Gastroesophageal sphincter (tissue), 4 donors: Measurements from ENCODE around the gene CELA1. TPM values are rescaled to one million over a fixed set of nuclear protein-coding genes. Genes with fewer than 3 reads are reported as not detected.

Source experiments
- ATAC-seq: fragments of 150-250 bp; one replicate; pipeline ENCODE4 v1.9.1; 2016; ENCODE audit warnings: mild to moderate bottlenecking, moderate library complexity
- H3K27ac ChIP-seq, 4 donors: fragments of 200-600 bp; sonication (generic) in 3 of 4; 1 replicate in 3 of 4; 2 replicates in 1 of 4; pipeline ENCODE4 v1.5.1; 2016 to 2019
- H3K27me3 ChIP-seq: fragments of 200-600 bp; sonication (generic); one replicate; pipeline ENCODE4 v1.5.1; 2019
- H3K36me3 ChIP-seq, 2 donors: fragments of 200-600 bp; sonication (generic); one replicate each; pipeline ENCODE4 v1.5.1; 2019; ENCODE audit warnings: control low read depth in 1 of 2
- H3K4me1 ChIP-seq, 3 donors: fragments of 200-600 bp; sonication (generic); 1 replicate in 2 of 3; 2 replicates in 1 of 3; pipeline ENCODE4 v1.5.1; 2016 to 2019; ENCODE audit warnings: control low read depth in 2 of 3
- H3K4me3 ChIP-seq, 2 donors: fragments of 200-600 bp; sonication (generic); one replicate each; pipeline ENCODE4 v1.5.1; 2019; ENCODE audit warnings: mild to moderate bottlenecking in 1 of 2, moderate library complexity in 1 of 2
- H3K9me3 ChIP-seq, 3 donors: fragments of 200-600 bp; sonication (generic); one replicate each; pipeline ENCODE4 v1.5.1; 2017 to 2019; ENCODE audit warnings: control low read depth in 2 of 3
- CTCF ChIP-seq, 4 experiments: fragments of 200-600 bp in 2 of 4; fragments of 450-650 bp in 2 of 4; sonication (generic) in 1 of 4; IDR thresholded peaks; one replicate each; pipeline ENCODE4 v1.5.1; 2017 to 2019; ENCODE audit warnings: antibody characterized with exemption in 4 of 4, mild to moderate bottlenecking in 2 of 4, moderate library complexity in 2 of 4
- EP300 ChIP-seq: sonication (generic); formaldehyde crosslinking; IDR thresholded peaks from one replicate; pipeline ENCODE4 v1.6.1; 2017; ENCODE audit warnings: antibody characterized with exemption, mild to moderate bottlenecking
- POLR2A ChIP-seq, 2 donors: fragments of 450-650 bp; IDR thresholded peaks; one replicate each; pipeline ENCODE4 v1.6.1; 2017; ENCODE audit warnings: antibody characterized with exemption in 2 of 2, mild to moderate bottlenecking in 2 of 2, moderate library complexity in 1 of 2
- POLR2AphosphoS5 ChIP-seq: sonication (generic); formaldehyde crosslinking; IDR thresholded peaks from one replicate; pipeline ENCODE4 v1.6.1; 2017; ENCODE audit warnings: antibody characterized with exemption
- WGBS, 2 donors: methylation state at CpG; one replicate each; pipeline ENCODE4 v1.1.5; 2018; ENCODE audit warnings: low coverage in 1 of 2; 5-methylcytosine and 5-hydroxymethylcytosine counted together
- total RNA-seq, 4 donors: library from RNA; depleted of rRNA; stranded (reverse); fragments of >200 nt; gene quantifications; one replicate each; pipeline ENCODE4 v1.1.0, GENCODE V29; 2016

The CELA1 gene
- total RNA-seq, 4 donors from 2014 or later = not detected

- no peaks in the 10 kb centered on the region for H3K9me3 ChIP-seq
- ATAC-seq = no peak
- peaks cover 0 to 13% (median 0%) of the 10 kb centered on the region in 3 donors for H3K4me1 ChIP-seq
- TF ChIP-seq POLR2A (IDR thresholded peaks at IDR 0.05) (no peak), POLR2AphosphoS5 (no peak)
- H3K36me3 ChIP-seq = no peaks in the 10 kb centered on the region
- WGBS, 2 donors = 76 to 100% methylated on average over 2 of the region's 11 CpGs
- H3K27me3 ChIP-seq = no peaks in the 10 kb centered on the region
- no peak overlapping the region for H3K27ac ChIP-seq
- no peak overlapping the region for H3K4me3 ChIP-seq
Measured at GRCh38 chr12:51379571-51379970, 33.1 kb upstream of the CELA1 start.

GRCh38 chr12:51378749-51379148 lies 32.3 kb upstream of the CELA1 start:
- TF ChIP-seq POLR2A (IDR thresholded peaks at IDR 0.05) (no peak), EP300 (no peak), CTCF (IDR thresholded peaks at IDR 0.05) (no peak), POLR2AphosphoS5 (no peak)
- no peak for ATAC-seq
- 80 to 82% methylated on average over 2 of the region's 2 CpGs for WGBS, 2 donors

GRCh38 chr12:51377099-51377984 lies 30.9 kb upstream of the CELA1 start:
- no peak overlapping the region for H3K27ac ChIP-seq
- no peak for TF ChIP-seq EP300
- TF ChIP-seq POLR2A (IDR thresholded peaks at IDR 0.05) = no peak

More at GRCh38 chr12:51378749-51379148, 32.3 kb upstream of the CELA1 start:
- Histone ChIP-seq H3K27me3 (no peaks in the 10 kb centered on the region), H3K4me3 (no peak overlapping the region), H3K27ac (no peak overlapping the region), H3K36me3 (no peaks in the 10 kb centered on the region), H3K4me1 (peaks cover 0 to 13% (median 0%) of the 10 kb centered on the region in 3 donors), H3K9me3 (no peaks in the 10 kb centered on the region)

GRCh38 chr12:51374856-51375255 lies 28.4 kb upstream of the CELA1 start:
- ATAC-seq = no peak
- 57 to 63% methylated on average over 1 to 3 of the region's 5 CpGs for WGBS, 2 donors
- no peak overlapping the region for H3K27ac ChIP-seq

More at GRCh38 chr12:51377099-51377984, 30.9 kb upstream of the CELA1 start:
- no peaks in the 10 kb centered on the region for H3K9me3 ChIP-seq
- H3K36me3 ChIP-seq = no peaks in the 10 kb centered on the region
- H3K4me3 ChIP-seq = no peak overlapping the region
- 70 to 87% methylated on average over 8 of the region's 11 CpGs for WGBS, 2 donors
- no peaks in the 10 kb centered on the region for H3K27me3 ChIP-seq
- ATAC-seq = no peak
- peaks cover 0 to 11% (median 0%) of the 10 kb centered on the region in 3 donors for H3K4me1 ChIP-seq

GRCh38 chr12:51374361-51374760 lies 27.9 kb upstream of the CELA1 start:
- no peak for ATAC-seq
- Histone ChIP-seq H3K4me3 (no peak overlapping the region), H3K9me3 (no peaks in the 10 kb centered on the region), H3K27me3 (no peaks in the 10 kb centered on the region), H3K4me1 (peaks cover 0 to 11% (median 0%) of the 10 kb centered on the region in 3 donors), H3K27ac (no peak overlapping the region), H3K36me3 (no peaks in the 10 kb centered on the region)
- TF ChIP-seq EP300 (no peak), POLR2A (IDR thresholded peaks at IDR 0.05) (no peak), CTCF (IDR thresholded peaks at IDR 0.05) (no peak), POLR2AphosphoS5 (no peak)
- 55% methylated on average over 1 of the region's 2 CpGs; no CpG with 5 or more reads in 1 of the 2 donors for WGBS, 2 donors

More at GRCh38 chr12:51374856-51375255, 28.4 kb upstream of the CELA1 start:
- TF ChIP-seq POLR2AphosphoS5 (no peak), EP300 (no peak), CTCF (IDR thresholded peaks at IDR 0.05) (no peak), POLR2A (IDR thresholded peaks at IDR 0.05) (no peak)
- H3K9me3 ChIP-seq = no peaks in the 10 kb centered on the region
- H3K27me3 ChIP-seq = no peaks in the 10 kb centered on the region
- H3K36me3 ChIP-seq = no peaks in the 10 kb centered on the region
- H3K4me1 ChIP-seq = peaks cover 0 to 11% (median 0%) of the 10 kb centered on the region in 3 donors
- H3K4me3 ChIP-seq = no peak overlapping the region
